IMR-90 (cell line): ENCODE measurements around the gene SSH2. TPM values are rescaled to one million over a fixed set of nuclear protein-coding genes. Genes with fewer than 3 reads are reported as not detected.

Source experiments
- ATAC-seq: fragments of 200-7000 bp; cut with Tn5 transposase; 2 replicates; pipeline ENCODE4 v1.9.1; 2020; ENCODE audit warnings: low read depth, mild to moderate bottlenecking, moderate library complexity
- BruUV-seq: library from RNA; stranded (reverse); fragments of 400-500 nt; replicated peaks from 2 replicates; lab custom pipeline; 2021; lab: Mats Ljungman, UMichigan
- CTCF ChIA-PET: fragments of 300-600 bp; formaldehyde crosslinking; extraction: SDS; loops from one replicate; lab custom pipeline; 2021; ENCODE audit warnings: antibody characterized with exemption; lab: Yijun Ruan, JAX
- POLR2A ChIA-PET: fragments of 300-600 bp; sonication (Branson Sonifier 250); formaldehyde crosslinking; loops from one replicate; lab custom pipeline; 2022; ENCODE audit warnings: antibody characterized with exemption; ENCODE audit not compliant: unreplicated experiment; lab: Charles Lee
- DNase-seq: peaks from one replicate; pipeline ENCODE4 v3.0.0; 2013
- H2AFZ ChIP-seq: replicated peaks from 2 replicates; pipeline ENCODE3; 2013; ENCODE audit warnings: low read length, mild to moderate bottlenecking; ENCODE audit not compliant: poor library complexity
- H2AK5ac ChIP-seq: 2 replicates; pipeline ENCODE4 v1.6.1; 2013; ENCODE audit warnings: low read depth, low read length, inconsistent platforms
- H2AK9ac ChIP-seq: replicated peaks from 2 replicates; pipeline ENCODE3; 2013; ENCODE audit warnings: mild to moderate bottlenecking, low read depth, low read length, moderate library complexity; ENCODE audit not compliant: poor library complexity
- H2BK120ac ChIP-seq: 2 replicates; pipeline ENCODE4 v1.6.1; 2013; ENCODE audit warnings: low read depth, low read length, inconsistent platforms
- H2BK15ac ChIP-seq: 3 replicates; pipeline ENCODE4 v1.6.1; 2013; ENCODE audit warnings: low read depth, low read length, inconsistent platforms
- H2BK20ac ChIP-seq: 2 replicates; pipeline ENCODE4 v1.6.1; 2013; ENCODE audit warnings: low read depth, mild to moderate bottlenecking, inconsistent platforms, low read length, moderate library complexity
- H2BK5ac ChIP-seq: 2 replicates; pipeline ENCODE4 v1.6.1; 2013; ENCODE audit warnings: mild to moderate bottlenecking, low read depth, low read length, inconsistent platforms; ENCODE audit not compliant: poor library complexity, severe bottlenecking
- H3K14ac ChIP-seq: replicated peaks from 2 replicates; pipeline ENCODE4 v1.6.1; 2013; ENCODE audit warnings: low read depth, low read length, inconsistent platforms
- H3K18ac ChIP-seq: 2 replicates; pipeline ENCODE4 v1.6.1; 2013; ENCODE audit warnings: low read depth, low read length, control low read depth
- H3K23ac ChIP-seq: 2 replicates; pipeline ENCODE4 v1.6.1; 2013; ENCODE audit warnings: low read depth, low read length, inconsistent platforms
- H3K27ac ChIP-seq: 2 replicates; pipeline ENCODE4 v1.5.1; 2013; ENCODE audit warnings: mild to moderate bottlenecking, control low read depth, low read length; ENCODE audit not compliant: insufficient read depth
- H3K27me3 ChIP-seq: 2 replicates; pipeline ENCODE4 v1.6.1; 2013; ENCODE audit warnings: low read length; ENCODE audit not compliant: control insufficient read depth, insufficient read depth
- H3K36me3 ChIP-seq: 2 replicates; pipeline ENCODE4 v1.6.1; 2013; ENCODE audit warnings: low read length, mixed read lengths; ENCODE audit not compliant: control insufficient read depth, insufficient read depth
- H3K4ac ChIP-seq: 2 replicates; pipeline ENCODE4 v1.6.1; 2013; ENCODE audit warnings: low read depth, low read length, inconsistent platforms
- H3K4me1 ChIP-seq: 2 replicates; pipeline ENCODE4 v1.6.1; 2013; ENCODE audit warnings: low read length, mixed read lengths; ENCODE audit not compliant: control insufficient read depth, insufficient read depth
- H3K4me2 ChIP-seq: 2 replicates; pipeline ENCODE4 v1.6.1; 2013; ENCODE audit warnings: low read depth, mild to moderate bottlenecking, control low read depth, low read length, moderate library complexity
- H3K4me3 ChIP-seq: 2 replicates; pipeline ENCODE4 v1.5.1; 2013; ENCODE audit warnings: low read depth, mild to moderate bottlenecking, control low read depth, low read length, moderate library complexity; ENCODE audit not compliant: insufficient read depth
- H3K56ac ChIP-seq: 2 replicates; pipeline ENCODE4 v1.6.1; 2013; ENCODE audit warnings: low read length, inconsistent platforms; ENCODE audit not compliant: insufficient read depth; ENCODE audit errors: extremely low read depth
- H3K79me1 ChIP-seq, 2 experiments: 2 replicates each; pipeline ENCODE4 v1.6.1; 2013; ENCODE audit warnings: low read length in 2 of 2, inconsistent platforms in 1 of 2, low read depth in 1 of 2
- H3K9ac ChIP-seq: 2 replicates; pipeline ENCODE4 v1.6.1; 2013; ENCODE audit warnings: low read depth, low read length, control low read depth
- H3K9me1 ChIP-seq: 2 replicates; pipeline ENCODE4 v1.6.1; 2013; ENCODE audit warnings: low read length, inconsistent platforms; ENCODE audit not compliant: insufficient read depth
- H3K9me3 ChIP-seq: 2 replicates; pipeline ENCODE4 v1.6.1; 2013; ENCODE audit warnings: low read length; ENCODE audit not compliant: control insufficient read depth, insufficient read depth
- H4K20me1 ChIP-seq: 2 replicates; pipeline ENCODE4 v1.6.1; 2013; ENCODE audit warnings: low read length, inconsistent platforms; ENCODE audit not compliant: insufficient read depth
- H4K5ac ChIP-seq: 2 replicates; pipeline ENCODE4 v1.6.1; 2013; ENCODE audit warnings: mild to moderate bottlenecking, low read depth, low read length, control low read depth
- H4K8ac ChIP-seq, 2 experiments: 2 replicates each; pipeline ENCODE4 v1.6.1; 2013; ENCODE audit warnings: low read depth in 2 of 2, low read length in 2 of 2, control low read depth in 1 of 2, inconsistent platforms in 1 of 2
- H4K91ac ChIP-seq: 2 replicates; pipeline ENCODE4 v1.6.1; 2013; ENCODE audit warnings: low read depth, low read length, inconsistent platforms; ENCODE audit not compliant: insufficient read depth
- BHLHE40 ChIP-seq: fragments of 150-350 bp; IDR thresholded peaks from 2 replicates; pipeline ENCODE4 v1.6.1; 2016; ENCODE audit warnings: mild to moderate bottlenecking, low read depth, low read length
- CEBPB ChIP-seq: IDR thresholded peaks from 2 replicates; pipeline ENCODE4 v1.6.1; 2012; ENCODE audit warnings: low read depth, low read length, improper control_type of control experiment
- CHD1 ChIP-seq: IDR thresholded peaks from 2 replicates; pipeline ENCODE4 v1.6.1; 2012; ENCODE audit warnings: low read depth, low read length, improper control_type of control experiment
- CTCF ChIP-seq: conservative IDR thresholded peaks from 2 replicates; pipeline ENCODE4 v1.5.1; 2012; ENCODE audit warnings: mild to moderate bottlenecking, low read depth, low read length, improper control_type of control experiment
- ELK1 ChIP-seq: fragments of 150-350 bp; IDR thresholded peaks from 2 replicates; pipeline ENCODE4 v1.6.1; 2016; ENCODE audit warnings: low read depth, mild to moderate bottlenecking, low read length, moderate library complexity, borderline replicate concordance
- FOS ChIP-seq: fragments of 150-350 bp; IDR thresholded peaks from 2 replicates; pipeline ENCODE4 v1.6.1; 2016; ENCODE audit warnings: low read depth, low read length
- MAFK ChIP-seq: IDR thresholded peaks from 2 replicates; pipeline ENCODE4 v1.6.1; 2012; ENCODE audit warnings: low read depth, low read length, improper control_type of control experiment
- MAZ ChIP-seq: IDR thresholded peaks from 2 replicates; pipeline ENCODE4 v1.6.1; 2012; ENCODE audit warnings: low read depth, mild to moderate bottlenecking, low read length, improper control_type of control experiment, moderate library complexity, borderline replicate concordance
- MXI1 ChIP-seq: IDR thresholded peaks from 2 replicates; pipeline ENCODE4 v1.6.1; 2012; ENCODE audit warnings: low read depth, mild to moderate bottlenecking, low read length, moderate library complexity, borderline replicate concordance
- POLR2A ChIP-seq: IDR thresholded peaks from 2 replicates; pipeline ENCODE4 v1.6.1; 2012; ENCODE audit warnings: mild to moderate bottlenecking, low read depth, low read length
- RAD21 ChIP-seq: IDR thresholded peaks from 2 replicates; pipeline ENCODE4 v1.6.1; 2012; ENCODE audit warnings: low read length, improper control_type of control experiment
- RCOR1 ChIP-seq: IDR thresholded peaks from 2 replicates; pipeline ENCODE4 v1.6.1; 2012; ENCODE audit warnings: mild to moderate bottlenecking, low read length, improper control_type of control experiment; ENCODE audit not compliant: insufficient replicate concordance
- RFX5 ChIP-seq: IDR thresholded peaks from 2 replicates; pipeline ENCODE4 v1.8.0; 2012; ENCODE audit warnings: low read depth, mild to moderate bottlenecking, low read length, moderate library complexity
- SMC3 ChIP-seq: fragments of 150-350 bp; IDR thresholded peaks from 2 replicates; pipeline ENCODE4 v1.6.1; 2016; ENCODE audit warnings: low read depth, mild to moderate bottlenecking, antibody characterized with exemption, low read length, moderate library complexity
- USF2 ChIP-seq: fragments of 150-350 bp; IDR thresholded peaks from 2 replicates; pipeline ENCODE4 v1.6.1; 2017; ENCODE audit warnings: mild to moderate bottlenecking, antibody characterized with exemption, low read length, low read depth
- WGBS, 2 experiments: methylation state at CpG; one replicate each; pipeline versions ENCODE4 v1.1.5 to v1.1.7; 2013; ENCODE audit warnings: missing lambda C conversion rate in 2 of 2; ENCODE audit not compliant: insufficient read length in 1 of 2; ENCODE audit errors: extremely low coverage in 2 of 2; 5-methylcytosine and 5-hydroxymethylcytosine counted together
- dilution Hi-C: fragments of 300-500 bp; cut with HindIII; formaldehyde crosslinking; loops from one replicate; pipeline ENCODE4 v1.14.3; 2018; ENCODE audit warnings: low sequenced_read_pairs; ENCODE audit not compliant: unreplicated experiment
- in situ Hi-C: fragments of 300-500 bp; cut with MboI; formaldehyde crosslinking; loops from 3 replicates; pipeline ENCODE4 v1.14.3; 2019; ENCODE audit warnings: low sequenced_read_pairs, inconsistent platforms, mixed read lengths
- intact Hi-C: fragments of 100-400 bp; cut with micrococcal nuclease; formaldehyde crosslinking; loops from 2 replicates; pipeline ENCODE4 v1.10.0; 2022
- polyA plus RNA-seq, 3 experiments: library from polyadenylated mRNA; depleted of rRNA; stranded (reverse); fragments of >200 nt; gene quantifications; 2 replicates each; pipeline ENCODE4 v1.2.3, GENCODE V29; 2012; ENCODE audit warnings: low replicate concordance in 1 of 3
- total RNA-seq: library from RNA; depleted of rRNA; stranded (reverse); fragments of >200 nt; gene quantifications from 2 replicates; pipeline ENCODE4 v1.2.3, GENCODE V29; 2012

The SSH2 gene
- total and polyA plus RNA-seq, 2 of the 4 experiments (the other 2 are of a cell fraction), result 9.3 TPM

DNA sequence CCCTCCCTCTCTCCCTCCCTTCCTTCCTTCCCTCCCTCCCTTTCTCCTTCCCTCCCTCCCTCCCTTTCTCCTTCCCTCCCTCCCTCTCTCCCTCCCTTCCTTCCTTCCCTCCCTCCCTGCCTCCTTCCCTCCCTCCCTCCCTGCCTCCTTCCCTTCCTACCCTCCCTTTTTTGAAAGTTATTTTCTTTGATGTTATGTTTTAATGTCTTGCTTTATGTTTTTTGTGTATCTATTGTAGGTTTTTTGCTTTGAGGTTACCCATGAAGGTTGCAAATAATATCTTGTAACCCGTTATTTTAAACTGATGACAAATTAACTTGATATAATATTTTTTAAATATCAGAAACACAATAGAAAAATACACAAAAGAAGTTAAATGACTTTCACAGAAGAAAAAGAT is 96.2 kb downstream of the SSH2 start:
- no peaks in the 10 kb centered on the region for H3K36me3 ChIP-seq
- no peak overlapping the region for H2BK5ac ChIP-seq
- no peaks in the 10 kb centered on the region for H3K9me3 ChIP-seq
- CTCF ChIA-PET, result no interaction called here
- H3K27me3 ChIP-seq, result no peaks in the 10 kb centered on the region
- in situ Hi-C loops (no loop called here), dilution Hi-C loops (no loop called here), intact Hi-C loops (no loop called here)
- POLR2A ChIA-PET, result no interaction called here
- peaks cover 5% of the 10 kb centered on the region for H3K4me1 ChIP-seq
- H2BK15ac ChIP-seq, result no peak overlapping the region
- H3K79me1 ChIP-seq, result peaks cover 6 to 29% of the 10 kb centered on the region in 2 experiments; a peak in 3 of 4 replicates
- H3K4ac ChIP-seq, result no peak overlapping the region
- H2BK20ac ChIP-seq, result no peak overlapping the region
- H3K56ac ChIP-seq, result no peak overlapping the region
- peaks cover 3% of the 10 kb centered on the region; the same call in 1 of the 2 replicates for H4K20me1 ChIP-seq
- no peak overlapping the region for H3K18ac ChIP-seq
- no peak for TF ChIP-seq MXI1
- TF ChIP-seq ELK1, result no peak
- TF ChIP-seq POLR2A, result no peak
- TF ChIP-seq CHD1, result no peak
- no peak for TF ChIP-seq CEBPB
- TF ChIP-seq RFX5, result no peak
- TF ChIP-seq RAD21, result no peak
- no peak for TF ChIP-seq BHLHE40
- TF ChIP-seq MAZ, result no peak
- no peak for TF ChIP-seq RCOR1
- no peak for TF ChIP-seq SMC3
- no peak for TF ChIP-seq CTCF
- no peak for TF ChIP-seq FOS
- no peak for TF ChIP-seq MAFK
- no peak for TF ChIP-seq USF2
- no peak overlapping the region for H2AK9ac ChIP-seq
- no peak overlapping the region for H3K9ac ChIP-seq
- H4K5ac ChIP-seq, result no peak overlapping the region
- no peak for DNase-seq
- no peak overlapping the region for H2AFZ ChIP-seq
- no peak overlapping the region for H4K8ac ChIP-seq
- H2BK120ac ChIP-seq, result no peak overlapping the region
- ATAC-seq, result no peak
- no peak overlapping the region for H3K4me2 ChIP-seq
- H3K27ac ChIP-seq, result no peak overlapping the region
- no peak overlapping the region for H3K23ac ChIP-seq
- no peak overlapping the region for H3K14ac ChIP-seq
- peaks cover 10% of the 10 kb centered on the region; the same call in 1 of the 2 replicates for H3K9me1 ChIP-seq
- no peak overlapping the region for H4K91ac ChIP-seq
- no peak overlapping the region for H3K4me3 ChIP-seq
- WGBS, 2 experiments, result no CpG with 5 or more reads among the region's 1 CpG
- no peak overlapping the region for H2AK5ac ChIP-seq
- BruUV-seq, result no TSS peak
